ENCODE measurements around the gene TC2N. TPM values are rescaled to one million over a fixed set of nuclear protein-coding genes. Genes with fewer than 3 reads are reported as not detected.
"Not testable (repeated sequence)": the region's sequence is repeated elsewhere in the genome, so short reads cannot be mapped to it uniquely, and the experiment has no call there.

The TC2N gene
- total RNA-seq, 1 experiment from 2014 or later = not detected

- no peak for DNase-seq (ENCODE audit: low read depth)
Measured at GRCh38 chr14:91889477-91890211, 22.3 kb upstream of the TC2N start.

- DNase-seq (ENCODE audit: low read depth) = no peak
Measured at GRCh38 chr14:91888641-91889476, 21.5 kb upstream of the TC2N start.

GRCh38 chr14:91886961-91887360 lies 19.6 kb upstream of the TC2N start:
- DNase-seq (ENCODE audit: low read depth) = no peak

- no peak for DNase-seq (ENCODE audit: low read depth)
Measured at GRCh38 chr14:91885839-91886238, 18.5 kb upstream of the TC2N start.

- DNase-seq (ENCODE audit: low read depth) = no peak
Measured at GRCh38 chr14:91885113-91885712, 17.9 kb upstream of the TC2N start.

- no peak for DNase-seq (ENCODE audit: low read depth)
Measured at GRCh38 chr14:91884664-91885063, 17.3 kb upstream of the TC2N start.

- DNase-seq (ENCODE audit: low read depth) = no peak
Measured at GRCh38 chr14:91883753-91884152, 16.4 kb upstream of the TC2N start.

GRCh38 chr14:91882776-91883175 lies 15.4 kb upstream of the TC2N start:
- no peak for DNase-seq (ENCODE audit: low read depth)

GRCh38 chr14:91882369-91882768 lies 15.0 kb upstream of the TC2N start:
- DNase-seq (ENCODE audit: low read depth) = no peak

- no peak for DNase-seq (ENCODE audit: low read depth)
Measured at GRCh38 chr14:91879196-91879595, 11.9 kb upstream of the TC2N start.

- DNase-seq (ENCODE audit: low read depth) = no peak
Measured at GRCh38 chr14:91878274-91878673, 10.9 kb upstream of the TC2N start.

- no peak for DNase-seq (ENCODE audit: low read depth)
Measured at GRCh38 chr14:91877376-91877915, 10.1 kb upstream of the TC2N start.

- DNase-seq (ENCODE audit: low read depth) = no peak
Measured at GRCh38 chr14:91876492-91876891, 9.2 kb upstream of the TC2N start.

- DNase-seq (ENCODE audit: low read depth) = no peak
Measured at GRCh38 chr14:91875525-91876286, 8.4 kb upstream of the TC2N start.

- DNase-seq (ENCODE audit: low read depth) = peak; percentile 4
Measured at GRCh38 chr14:91873471-91874415, 6.4 kb upstream of the TC2N start.

- DNase-seq (ENCODE audit: low read depth) = no peak
Measured at GRCh38 chr14:91872517-91873470, 5.5 kb upstream of the TC2N start.

- no peak for DNase-seq (ENCODE audit: low read depth)
Measured at GRCh38 chr14:91872011-91872501, 4.7 kb upstream of the TC2N start.

- not testable (repeated sequence) for DNase-seq (ENCODE audit: low read depth)
Measured at GRCh38 chr14:91871401-91871800, 4.1 kb upstream of the TC2N start.

- DNase-seq (ENCODE audit: low read depth) = no peak
Measured at GRCh38 chr14:91870890-91871289, 3.6 kb upstream of the TC2N start.
